HG02623 (cell line): ENCODE data around the gene CHKB.

Source experiments
- ATAC-seq: cut with Tn5 transposase; IDR thresholded peaks from one replicate; pipeline ENCODE4 v1.9.1; 2021; ENCODE audit warnings: moderate library complexity; ENCODE audit not compliant: unreplicated experiment

Gene CHKB

GRCh38 chr22:50532824-50533796, 49.5 kb downstream of the CHKB start:
- no peak for ATAC-seq

- peak; percentile 3 for ATAC-seq
These were observed 50.5 kb downstream of the CHKB start for GRCh38 chr22:50531962-50532674.

- peak; percentile 23 for ATAC-seq
These were observed 51.1 kb downstream of the CHKB start for GRCh38 chr22:50531546-50531961.

GRCh38 chr22:50530877-50531545, 51.6 kb downstream of the CHKB start:
- no peak for ATAC-seq

- ATAC-seq, result no peak
These were observed 52.1 kb downstream of the CHKB start for GRCh38 chr22:50530580-50530876.

- no peak for ATAC-seq
These were observed 52.6 kb downstream of the CHKB start, which contains the start of gene TYMP for GRCh38 chr22:50529897-50530579. Gene TYMP, minus strand, starts transcription at chr22:50530012. Its CDS starts 303 bp downstream, at chr22:50529709.

- ATAC-seq, result no peak
These were observed 53.2 kb downstream of the CHKB start for GRCh38 chr22:50529416-50529896.
